Fibroblast of the conjunctiva (primary cell): ENCODE results near the gene CAMTA1.
A peak's percentile ranks its signal among the peaks of the same experiment; 100 is the strongest.

Experiments used
- DNase-seq: peaks from one replicate; pipeline ENCODE4 v3.0.0-alpha.2; 2010; ENCODE audit warnings: low read depth

Gene CAMTA1

GRCh38 chr1:7576946-7577657 lies 791.8 kb downstream of the CAMTA1 start:
- no peak for DNase-seq

DNA sequence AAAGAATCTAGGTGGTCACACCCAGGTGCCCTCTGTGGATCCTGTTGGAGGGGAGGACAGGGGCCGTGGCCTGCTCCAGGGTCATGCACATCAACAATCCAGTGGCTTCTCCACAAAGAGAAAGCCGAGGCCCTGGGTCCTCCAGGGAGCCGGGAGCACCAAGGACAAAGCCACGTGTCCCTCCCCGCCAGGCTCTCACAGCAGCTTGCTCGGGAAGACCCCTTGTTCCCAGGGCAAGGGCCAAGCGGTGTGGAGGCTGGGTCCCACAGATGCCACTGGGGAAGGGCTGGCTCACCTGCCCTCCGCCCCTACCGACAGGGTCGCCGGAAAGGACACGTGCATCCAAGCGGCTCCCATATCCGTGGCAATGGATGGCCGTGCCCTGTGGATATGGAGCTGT lies 793.0 kb downstream of the CAMTA1 start:
- DNase-seq: no peak

DNA sequence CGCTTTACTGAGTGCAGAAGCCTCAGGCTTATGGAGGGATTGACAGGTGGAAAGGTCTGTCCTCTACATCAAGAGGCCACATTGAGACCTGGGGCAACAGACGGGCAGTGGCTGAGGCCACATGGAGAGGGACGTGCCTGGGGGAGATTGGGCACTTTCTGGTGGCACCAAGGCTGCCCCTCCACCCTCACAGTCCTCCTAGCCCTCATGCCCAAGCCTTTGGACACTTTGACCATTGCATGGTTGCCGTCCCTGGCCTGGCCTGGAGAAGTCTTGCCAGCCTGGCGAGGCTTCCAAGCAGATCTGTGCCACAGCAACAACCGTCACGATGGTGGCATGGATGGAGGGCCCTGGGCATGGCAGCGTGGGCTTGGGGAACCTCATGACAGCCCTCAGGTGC lies 793.8 kb downstream of the CAMTA1 start:
- no peak for DNase-seq

GRCh38 chr1:7579831-7580804 lies 794.9 kb downstream of the CAMTA1 start:
- no peak for DNase-seq

GRCh38 chr1:7580923-7581753 lies 795.9 kb downstream of the CAMTA1 start:
- peak; percentile 41 for DNase-seq

DNA sequence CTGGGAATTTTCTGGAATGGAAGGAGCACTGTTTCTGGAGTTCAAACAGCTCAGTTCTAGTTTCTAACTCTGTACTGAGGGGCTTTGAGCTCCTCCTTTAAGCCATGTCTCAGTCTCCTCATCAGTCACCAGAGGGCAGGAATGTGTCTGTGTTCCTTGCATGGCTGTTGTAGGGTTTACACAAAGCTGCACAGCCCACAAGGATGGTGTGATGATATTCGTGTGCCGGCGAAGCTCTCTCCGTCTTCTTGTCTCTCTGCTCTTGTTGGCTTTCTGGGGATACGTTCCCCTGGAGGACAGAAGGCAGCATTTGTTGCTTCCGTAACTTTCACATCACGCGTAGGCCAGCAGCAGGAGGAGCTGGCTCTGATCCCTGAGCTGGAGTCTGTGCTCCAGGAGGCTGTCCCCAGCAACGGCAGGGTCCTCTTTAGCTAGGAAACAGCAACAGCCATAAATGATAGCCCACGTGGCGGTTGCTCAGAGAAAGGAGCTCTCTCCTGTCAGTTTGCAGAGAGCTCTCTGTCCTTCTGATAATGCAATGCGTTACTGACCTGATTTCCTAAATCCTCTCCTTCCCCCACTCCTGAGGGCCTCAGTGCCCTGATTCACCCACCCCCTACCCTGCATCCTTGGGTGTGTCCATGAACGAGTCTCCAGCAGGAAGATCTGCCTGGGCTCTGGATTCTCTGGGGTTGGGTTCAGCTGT lies 796.7 kb downstream of the CAMTA1 start:
- no peak for DNase-seq

DNA sequence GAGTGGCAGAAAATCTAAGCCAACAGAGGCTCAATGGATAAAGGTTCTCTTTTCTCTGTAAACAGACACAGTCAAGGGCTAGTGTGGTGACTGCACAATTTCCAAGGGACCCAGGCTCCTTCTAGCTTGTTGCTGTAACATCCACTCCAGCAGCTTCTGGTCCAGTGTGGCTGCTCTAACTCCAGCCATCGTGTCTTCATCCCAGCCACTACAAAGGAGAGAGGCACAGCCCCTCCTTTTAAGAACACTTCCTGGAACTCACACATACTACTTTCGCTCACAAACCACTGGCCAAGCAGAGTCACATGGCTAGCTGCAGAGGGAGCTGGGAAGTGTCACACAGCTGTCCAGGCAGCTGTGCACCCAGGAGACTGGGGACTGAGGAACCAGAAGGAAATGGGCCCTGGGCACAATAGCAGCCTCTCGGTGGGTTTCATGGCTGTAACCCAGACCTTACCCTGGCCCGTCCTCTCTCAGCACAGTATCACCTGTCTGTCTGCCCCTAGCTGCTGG lies 797.3 kb downstream of the CAMTA1 start:
- DNase-seq: no peak

DNA sequence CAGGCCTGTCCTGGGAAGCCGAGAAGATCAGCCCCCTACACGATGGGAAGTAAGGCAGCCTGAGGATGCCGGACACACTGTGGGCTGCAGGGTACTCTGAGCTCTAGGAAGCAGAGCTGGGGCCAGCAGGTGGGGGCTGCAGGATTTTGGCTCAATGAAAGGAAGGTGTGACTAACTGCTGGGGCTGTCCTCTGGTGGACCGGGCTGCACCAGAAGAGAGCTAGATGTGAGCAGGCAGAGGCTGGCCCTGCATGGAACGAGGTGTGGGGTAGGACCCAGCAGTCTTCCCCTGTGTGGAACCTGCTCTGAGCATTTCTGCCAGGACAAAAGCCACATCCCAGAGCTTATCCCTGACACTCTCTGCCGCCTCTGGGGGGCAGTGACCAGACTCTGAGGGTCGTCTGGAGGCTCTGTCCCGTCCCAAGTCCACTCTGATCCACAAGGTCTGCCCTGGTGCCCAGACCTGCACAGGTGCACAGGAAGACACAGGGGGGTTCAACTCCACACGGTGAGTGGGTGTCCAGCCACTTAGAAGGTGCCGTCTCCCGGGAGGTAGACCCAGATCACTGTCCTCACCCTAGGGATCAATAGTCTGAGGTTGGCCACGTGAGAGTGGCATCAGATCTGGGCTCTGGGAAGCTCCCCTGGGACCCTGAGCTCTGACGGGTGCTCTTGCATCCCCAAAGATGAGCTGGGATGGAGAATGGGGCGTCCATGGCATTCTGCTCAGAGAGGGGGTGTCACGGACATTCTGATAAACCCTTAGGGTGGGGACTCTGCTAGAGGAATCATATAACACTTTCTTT lies 798.2 kb downstream of the CAMTA1 start:
- DNase-seq: no peak

GRCh38 chr1:7584157-7584556 lies 798.9 kb downstream of the CAMTA1 start:
- no peak for DNase-seq

DNA sequence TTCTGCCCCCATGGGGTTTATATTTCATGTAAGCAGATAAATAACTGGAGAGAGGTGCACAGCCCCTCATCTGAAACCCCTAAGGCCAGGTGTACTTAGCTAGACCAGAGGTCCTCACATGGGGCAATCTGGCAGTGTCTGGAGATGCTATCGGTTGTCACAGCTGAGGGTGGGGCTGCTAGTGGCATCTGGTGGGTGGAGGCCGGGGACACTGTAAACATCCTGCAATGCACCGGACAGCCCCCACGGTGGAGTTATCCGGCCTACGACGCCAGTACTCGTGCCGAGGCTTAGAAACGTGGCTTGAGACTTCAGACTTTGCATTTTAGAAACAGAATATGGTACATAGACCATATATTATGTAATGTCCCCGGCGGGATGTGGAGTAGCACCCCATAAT lies 799.4 kb downstream of the CAMTA1 start:
- DNase-seq: no peak

GRCh38 chr1:7585216-7585907 lies 800.1 kb downstream of the CAMTA1 start:
- DNase-seq: no peak

DNA sequence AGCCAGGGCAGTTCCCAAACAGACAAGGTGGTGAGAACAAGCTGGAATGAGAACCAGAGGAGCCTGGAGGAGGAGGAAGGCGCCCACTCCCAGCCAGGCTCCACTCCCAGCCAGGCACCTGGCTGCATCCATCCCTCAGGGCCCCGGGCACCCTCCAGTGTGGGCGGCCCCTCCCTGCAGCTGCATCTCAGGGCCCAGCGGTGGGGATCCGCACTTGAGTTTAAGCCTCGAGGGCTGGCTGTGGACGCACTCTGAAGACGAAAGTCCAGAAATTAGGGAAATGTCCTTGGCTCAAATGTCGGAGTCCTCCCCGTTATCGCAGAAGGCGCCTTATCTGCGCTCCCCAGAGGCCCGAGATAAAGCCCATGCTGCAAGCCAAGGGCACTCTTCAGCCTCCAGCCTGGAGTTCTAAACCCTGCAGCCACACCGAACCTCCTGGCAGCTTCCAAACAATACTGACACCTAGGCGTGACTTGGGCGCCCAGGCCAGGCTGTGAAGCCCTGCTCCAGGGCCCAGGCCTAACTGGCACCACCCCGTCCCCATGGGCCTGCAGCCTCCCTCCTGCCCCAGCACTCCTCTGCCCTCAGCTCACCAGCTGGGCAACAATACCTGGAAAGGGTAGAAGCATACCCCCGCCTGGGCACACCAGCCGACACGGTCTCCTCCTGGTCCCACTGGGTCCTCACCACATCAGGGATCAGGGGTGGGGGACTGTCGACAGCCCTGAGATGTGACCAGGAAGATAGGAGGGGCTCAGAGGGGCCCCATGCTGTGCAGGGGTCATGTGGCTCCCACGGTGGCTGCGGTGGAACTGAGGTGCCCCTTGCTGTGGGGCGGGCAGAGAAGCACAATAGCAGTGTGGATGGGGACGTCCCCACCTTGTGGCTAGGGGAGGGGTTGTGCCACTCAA lies 801.0 kb downstream of the CAMTA1 start:
- no peak for DNase-seq

GRCh38 chr1:7587108-7587772 lies 802.0 kb downstream of the CAMTA1 start:
- no peak for DNase-seq

GRCh38 chr1:7587773-7588456 lies 802.7 kb downstream of the CAMTA1 start:
- no peak for DNase-seq

DNA sequence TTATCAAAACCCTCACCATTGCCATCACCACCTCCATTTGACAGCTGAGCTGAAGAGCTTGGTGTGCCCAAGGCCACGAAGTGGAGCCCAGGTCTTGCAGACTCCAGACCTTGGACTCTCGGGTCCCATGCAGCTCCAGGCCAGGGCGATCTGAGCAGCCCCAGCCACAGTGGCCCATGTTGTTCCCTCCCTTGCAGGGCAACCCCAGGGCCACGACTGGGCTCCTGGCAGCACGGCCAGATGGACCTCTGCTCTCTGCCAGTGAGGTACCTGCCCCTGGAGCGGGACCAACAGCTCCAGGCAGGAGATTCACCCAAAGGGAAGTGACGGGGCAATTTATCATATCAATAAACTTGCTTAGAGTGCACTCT lies 803.2 kb downstream of the CAMTA1 start:
- no peak for DNase-seq

GRCh38 chr1:7589080-7589735 lies 804.0 kb downstream of the CAMTA1 start:
- DNase-seq: no peak

- DNase-seq: no peak
Measured at GRCh38 chr1:7589774-7590425, 804.6 kb downstream of the CAMTA1 start.
